ENCODE data around the gene EHD1. TPM values are rescaled to one million over a fixed set of nuclear protein-coding genes. Genes with fewer than 3 reads are reported as not detected.
A peak's percentile ranks its signal among the peaks of the same experiment; 100 is the strongest.

EHD1 gene
- total RNA-seq, 6 donors from 2014 or later = 43.0 to 167 (median 103) TPM

DNA sequence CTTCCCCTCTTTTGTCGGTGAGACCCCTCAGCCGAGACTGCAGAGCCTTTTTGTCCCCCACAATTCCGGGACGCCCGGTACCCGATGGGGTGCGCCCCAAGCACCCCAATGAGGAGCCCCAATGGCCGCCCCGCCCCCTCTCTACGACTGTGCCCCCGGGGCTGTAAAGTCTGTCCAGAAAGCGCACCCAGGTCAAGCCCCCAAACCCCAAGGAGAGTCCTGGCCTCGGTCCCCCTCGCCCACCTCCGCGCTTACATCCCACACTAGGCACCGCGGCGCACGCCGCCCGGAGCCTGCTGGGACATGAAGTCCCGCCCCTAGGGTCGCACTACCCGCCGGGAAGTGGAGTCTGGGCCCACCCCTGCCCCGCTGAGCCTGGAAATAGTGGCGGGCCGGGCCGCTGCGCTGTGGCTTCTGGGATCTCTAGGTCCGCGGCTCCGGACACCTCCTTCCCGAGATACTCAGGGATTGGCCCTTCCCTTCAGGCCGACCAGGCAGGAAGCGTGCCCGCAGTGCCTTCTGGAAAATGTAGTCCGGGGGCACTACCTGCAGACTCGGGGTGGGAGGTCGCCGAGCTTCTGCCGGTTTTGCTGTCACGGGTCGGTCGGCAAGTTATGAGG lies 68.0 kb downstream of the EHD1 start, which contains the start of gene MEN1:
TSS of gene MEN1 (minus strand) at position 281 of the 620 bp plus-strand sequence. CDS start 442 bp downstream, outside the sequence.
- no peak for TF ChIP-seq EP300 (IDR thresholded peaks at IDR 0.05)
- peak; percentile 45 to 88 for TF ChIP-seq POLR2AphosphoS5 (IDR thresholded peaks at IDR 0.05)
- TF ChIP-seq, protein P1, sequence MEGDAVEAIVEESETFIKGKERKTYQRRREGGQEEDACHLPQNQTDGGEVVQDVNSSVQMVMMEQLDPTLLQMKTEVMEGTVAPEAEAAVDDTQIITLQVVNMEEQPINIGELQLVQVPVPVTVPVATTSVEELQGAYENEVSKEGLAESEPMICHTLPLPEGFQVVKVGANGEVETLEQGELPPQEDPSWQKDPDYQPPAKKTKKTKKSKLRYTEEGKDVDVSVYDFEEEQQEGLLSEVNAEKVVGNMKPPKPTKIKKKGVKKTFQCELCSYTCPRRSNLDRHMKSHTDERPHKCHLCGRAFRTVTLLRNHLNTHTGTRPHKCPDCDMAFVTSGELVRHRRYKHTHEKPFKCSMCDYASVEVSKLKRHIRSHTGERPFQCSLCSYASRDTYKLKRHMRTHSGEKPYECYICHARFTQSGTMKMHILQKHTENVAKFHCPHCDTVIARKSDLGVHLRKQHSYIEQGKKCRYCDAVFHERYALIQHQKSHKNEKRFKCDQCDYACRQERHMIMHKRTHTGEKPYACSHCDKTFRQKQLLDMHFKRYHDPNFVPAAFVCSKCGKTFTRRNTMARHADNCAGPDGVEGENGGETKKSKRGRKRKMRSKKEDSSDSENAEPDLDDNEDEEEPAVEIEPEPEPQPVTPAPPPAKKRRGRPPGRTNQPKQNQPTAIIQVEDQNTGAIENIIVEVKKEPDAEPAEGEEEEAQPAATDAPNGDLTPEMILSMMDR (IDR thresholded peaks at IDR 0.05) = peak in 1 of 6 experiments; percentile 36
- peak in 2 of 4 donors; percentile 40 to 73 for TF ChIP-seq POLR2A (IDR thresholded peaks at IDR 0.05)
- ATAC-seq (ENCODE audit: low FRiP score in 2 of 2) (peak; percentile 99), DNase-seq (peak; percentile 97 to 98)
- H3K4me1 ChIP-seq = peaks cover 9 to 16% (median 13%) of the 10 kb centered on the region in 4 donors
- peak within 1 kb of the TSS; percentile 39 to 78 (median 62) for H3K27ac ChIP-seq
- H3K27me3 ChIP-seq = no peaks in the 10 kb centered on the region
- 0% methylated on average over 26 to 35 of the region's 46 CpGs for WGBS, 2 donors
- peak within 1 kb of the TSS; percentile 71 to 87 (median 81) for H3K4me3 ChIP-seq
- no peaks in the 10 kb centered on the region for H3K9me3 ChIP-seq
- peaks cover 0 to 26% (median 3%) of the 10 kb centered on the region in 4 donors for H3K36me3 ChIP-seq

- ATAC-seq (ENCODE audit: low FRiP score in 2 of 2) (peak; percentile 12 to 31), DNase-seq (peak; percentile 56 to 88)
- H3K27ac ChIP-seq = peak overlapping the region; percentile 39 to 78 (median 62)
- peaks cover 0 to 32% (median 7%) of the 10 kb centered on the region in 4 donors for H3K36me3 ChIP-seq
- no peaks in the 10 kb centered on the region for H3K9me3 ChIP-seq
- peak overlapping the region; percentile 71 to 87 (median 81) for H3K4me3 ChIP-seq
- peaks cover 9 to 18% (median 13%) of the 10 kb centered on the region in 4 donors for H3K4me1 ChIP-seq
- 13 to 23% methylated on average over 18 to 19 of the region's 44 CpGs for WGBS, 2 donors
- TF ChIP-seq EP300 (IDR thresholded peaks at IDR 0.05) = no peak
- TF ChIP-seq, protein P1 (IDR thresholded peaks at IDR 0.05) = no peak
- no peak for TF ChIP-seq POLR2AphosphoS5 (IDR thresholded peaks at IDR 0.05)
- TF ChIP-seq POLR2A (IDR thresholded peaks at IDR 0.05) = no peak
- H3K27me3 ChIP-seq = no peaks in the 10 kb centered on the region
Observed at GRCh38 chr11:64809781-64810241, 68.6 kb downstream of the EHD1 start.

DNA sequence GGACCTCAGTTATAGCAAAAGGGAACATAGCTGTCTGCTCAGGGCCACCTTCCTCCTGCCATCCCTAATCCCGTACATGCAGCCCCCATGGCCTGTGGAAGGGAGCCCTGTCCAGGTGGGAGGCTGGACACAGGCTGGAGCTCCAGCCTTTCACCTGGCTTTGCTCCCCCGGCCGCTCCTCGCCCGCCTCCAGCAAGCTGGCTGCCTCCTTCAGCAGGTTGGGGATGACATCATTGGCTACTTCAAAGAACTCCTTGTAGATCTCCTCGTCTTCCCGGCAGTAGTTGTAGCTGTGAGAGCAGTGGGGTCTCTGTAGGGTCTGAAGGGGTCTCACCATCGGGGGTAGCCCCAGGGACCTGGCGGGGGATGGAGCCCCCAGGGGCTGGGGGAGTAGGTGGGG lies 72.9 kb downstream of the EHD1 start:
- H3K4me3 ChIP-seq = no peak overlapping the region
- no peak for TF ChIP-seq POLR2A (IDR thresholded peaks at IDR 0.05)
- TF ChIP-seq POLR2AphosphoS5 (IDR thresholded peaks at IDR 0.05) = no peak
- no peak for TF ChIP-seq EP300 (IDR thresholded peaks at IDR 0.05)
- TF ChIP-seq, protein P1 (IDR thresholded peaks at IDR 0.05) = no peak
- DNase-seq (no peak), ATAC-seq (ENCODE audit: low FRiP score in 2 of 2) (no peak)
- WGBS, 2 donors = 94 to 98% methylated on average over 9 of the region's 9 CpGs
- H3K4me1 ChIP-seq = peaks cover 35 to 50% (median 46%) of the 10 kb centered on the region in 4 donors
- no peaks in the 10 kb centered on the region for H3K27me3 ChIP-seq
- H3K9me3 ChIP-seq = no peaks in the 10 kb centered on the region
- H3K27ac ChIP-seq = no peak overlapping the region
- peaks cover 0 to 39% (median 9%) of the 10 kb centered on the region in 4 donors for H3K36me3 ChIP-seq

GRCh38 chr11:64804346-64805210 lies 73.8 kb downstream of the EHD1 start:
- Histone ChIP-seq H3K36me3 (peaks cover 0 to 40% (median 9%) of the 10 kb centered on the region in 4 donors), H3K27me3 (no peaks in the 10 kb centered on the region), H3K9me3 (no peaks in the 10 kb centered on the region), H3K27ac (peak overlapping the region; percentile 82 to 92 (median 87)), H3K4me3 (peak overlapping the region in 1 of 4 donors; percentile 89), H3K4me1 (peaks cover 37 to 53% (median 48%) of the 10 kb centered on the region in 4 donors)
- TF ChIP-seq POLR2AphosphoS5 (IDR thresholded peaks at IDR 0.05) = no peak
- TF ChIP-seq POLR2A (IDR thresholded peaks at IDR 0.05) = no peak
- TF ChIP-seq, protein P1 (IDR thresholded peaks at IDR 0.05) = no peak
- WGBS, 2 donors = 90 to 93% methylated on average over 25 to 36 of the region's 41 CpGs
- ATAC-seq (ENCODE audit: low FRiP score in 2 of 2) (no peak), DNase-seq (peak in 1 of 2 donors; percentile 76)

Measured in upper lobe of left lung (tissue), 6 donors.